HL-60 (cell line): Measurements from ENCODE around the gene ISG20.

Source experiments
- DNase-seq, 2 experiments: peaks; one replicate each; pipeline ENCODE4 v3.0.0-alpha.2; 2010 to 2020; ENCODE audit warnings: low read depth in 1 of 2, low spot score in 1 of 2
- H3K27ac ChIP-seq: fragments of 250-450 bp; sonication (Bioruptor Pico); replicated peaks from 2 replicates; pipeline ENCODE4 v1.5.1; 2020; ENCODE audit warnings: mild to moderate bottlenecking, moderate library complexity
- H3K27me3 ChIP-seq: fragments of 250-450 bp; sonication (Bioruptor Pico); 2 replicates; pipeline ENCODE4 v1.5.1; 2021; ENCODE audit warnings: mild to moderate bottlenecking, moderate library complexity; ENCODE audit not compliant: insufficient read depth, poor library complexity, severe bottlenecking
- H3K4me3 ChIP-seq: replicated peaks from 2 replicates; pipeline ENCODE4 v1.5.1; 2011; ENCODE audit warnings: mild to moderate bottlenecking, control low read depth, low read length; ENCODE audit not compliant: insufficient read depth
- CTCF ChIP-seq: IDR thresholded peaks from one replicate; pipeline ENCODE4 v1.5.1; 2011; ENCODE audit warnings: low read length, control low read depth, inconsistent platforms; ENCODE audit not compliant: insufficient read depth
- GABPA ChIP-seq: IDR thresholded peaks from 2 replicates; pipeline ENCODE4 v1.6.1; 2012; ENCODE audit warnings: low read depth
- POLR2AphosphoS5 ChIP-seq: IDR thresholded peaks from 2 replicates; pipeline ENCODE4 v1.6.1; 2012; ENCODE audit warnings: low read depth
- REST ChIP-seq: IDR thresholded peaks from 2 replicates; pipeline ENCODE4 v1.6.1; 2012; ENCODE audit warnings: low read depth; ENCODE audit not compliant: insufficient replicate concordance
- SPI1 ChIP-seq: IDR thresholded peaks from 2 replicates; pipeline ENCODE4 v1.6.1; 2012; ENCODE audit warnings: low read depth, mild to moderate bottlenecking, borderline replicate concordance

The ISG20 gene

GRCh38 chr15:88645171-88646087 is 6.6 kb downstream of the ISG20 start:
- TF ChIP-seq REST = no peak
- no peak for TF ChIP-seq GABPA
- TF ChIP-seq CTCF = no peak
- no peak for TF ChIP-seq SPI1
- no peak overlapping the region for H3K4me3 ChIP-seq
- H3K27ac ChIP-seq = no peak overlapping the region
- no peak for DNase-seq
- no peaks in the 10 kb centered on the region for H3K27me3 ChIP-seq

GRCh38 chr15:88646088-88646405 is 7.2 kb downstream of the ISG20 start:
- no peak for DNase-seq
- H3K4me3 ChIP-seq = no peak overlapping the region
- no peak for TF ChIP-seq POLR2AphosphoS5
- no peaks in the 10 kb centered on the region for H3K27me3 ChIP-seq
- no peak overlapping the region for H3K27ac ChIP-seq

- no peaks in the 10 kb centered on the region for H3K27me3 ChIP-seq
- no peak overlapping the region for H3K4me3 ChIP-seq
- TF ChIP-seq REST = no peak
- H3K27ac ChIP-seq = no peak overlapping the region
- DNase-seq = no peak
Measured at GRCh38 chr15:88646951-88647350, 8.1 kb downstream of the ISG20 start.

GRCh38 chr15:88647351-88648105 is 8.7 kb downstream of the ISG20 start:
- Histone ChIP-seq H3K27me3 (no peaks in the 10 kb centered on the region), H3K4me3 (no peak overlapping the region), H3K27ac (no peak overlapping the region)
- no peak for TF ChIP-seq POLR2AphosphoS5
- TF ChIP-seq SPI1 = no peak
- TF ChIP-seq GABPA = no peak
- TF ChIP-seq CTCF = no peak
- no peak for TF ChIP-seq REST
- DNase-seq = no peak
